ENCODE measurements around the gene UBAP2. TPM values are rescaled to one million over a fixed set of nuclear protein-coding genes. Genes with fewer than 3 reads are reported as not detected.

Gene UBAP2
- total RNA-seq = 10 to 100 TPM; 23.3 to 26.4 TPM
- long read RNA-seq, donor 1, full-length matches to known transcripts = 1 of 6 reads
- long read RNA-seq, donor 1, partial matches to known transcripts = 3 of 6 reads
- long read RNA-seq, donor 1, other reads (novel, unspliced or antisense) = 2 of 6 reads
- long read RNA-seq, donor 2, partial matches to known transcripts = 5 of 6 reads
- long read RNA-seq, donor 2, other reads (novel, unspliced or antisense) = 1 of 6 reads

- peak; percentile 99 for DNase-seq (ENCODE audit: low spot score)
- intact Hi-C loops (cut with DNase I) = no loop called here
These were observed at the start of gene UBAP2 for GRCh38 chr9:34048727-34049629. Gene UBAP2 (minus strand): TSS chr9:34048887. CDS start chr9:34017148, 31,739 bp downstream.

DNA sequence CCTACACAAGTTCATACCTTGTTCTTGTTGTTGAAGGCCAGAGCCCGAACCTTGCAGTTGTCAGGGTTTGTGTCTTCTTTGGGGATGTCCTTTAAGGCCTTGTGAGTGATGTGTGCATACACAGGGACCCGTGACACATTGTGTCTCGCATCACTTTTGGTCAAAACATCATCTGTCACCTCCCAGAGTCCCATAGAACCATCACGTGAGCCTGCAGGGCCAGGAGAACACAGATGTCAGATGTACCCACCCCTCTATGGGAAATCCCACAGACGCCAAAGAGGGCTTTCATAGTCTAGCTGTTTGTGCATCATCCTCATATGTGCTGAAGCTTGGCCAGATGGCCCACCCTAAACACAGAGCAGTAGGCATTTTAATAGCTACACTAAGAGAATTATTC lies 49.6 kb upstream of the UBAP2 start:
- DNase-seq (ENCODE audit: low spot score) = no peak
- intact Hi-C loops (cut with DNase I) = no loop called here

DNA sequence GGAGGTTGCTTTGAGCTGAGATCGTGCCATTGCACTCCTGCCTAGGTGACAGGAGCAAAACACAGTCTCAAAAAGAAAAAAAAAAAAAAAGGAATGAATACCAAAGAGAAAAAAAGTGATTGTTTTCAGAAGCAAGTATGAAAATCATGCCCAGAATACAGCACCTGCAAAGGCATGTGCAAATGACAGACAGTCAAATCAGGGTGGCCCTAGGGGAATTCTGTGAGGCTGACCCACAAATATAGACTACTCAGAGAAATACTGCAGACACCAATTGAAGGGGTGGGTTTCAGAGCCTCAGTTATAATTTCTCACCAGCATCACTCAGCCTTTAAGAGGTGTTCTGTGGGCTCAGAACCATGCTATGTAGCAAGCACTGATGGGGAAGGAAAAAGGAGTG lies 49.2 kb upstream of the UBAP2 start:
- intact Hi-C loops (cut with DNase I) = no loop called here
- DNase-seq (ENCODE audit: low spot score) = no peak

DNA sequence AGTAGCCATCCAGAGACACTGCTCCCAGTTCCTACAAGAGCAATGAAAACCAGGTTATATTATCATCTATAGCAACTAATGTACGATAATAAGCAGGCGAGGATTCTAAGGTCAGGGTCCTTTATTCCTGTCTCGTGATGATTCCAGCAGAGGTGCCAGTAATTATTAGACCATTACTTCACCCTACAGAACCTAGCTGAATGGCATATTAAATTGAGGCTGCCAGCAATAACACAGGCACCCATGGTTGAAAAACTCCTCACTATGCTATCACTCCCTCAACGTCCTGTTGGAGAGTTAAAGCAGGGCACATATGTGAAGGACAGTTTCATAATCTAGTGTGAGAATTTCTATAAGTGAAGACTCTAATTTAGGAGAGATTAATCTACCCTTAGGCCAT lies 48.1 kb upstream of the UBAP2 start:
- no peak for DNase-seq (ENCODE audit: low spot score)

GRCh38 chr9:34093578-34093977 lies 44.9 kb upstream of the UBAP2 start:
- intact Hi-C loops (cut with DNase I) = no loop called here
- DNase-seq (ENCODE audit: low spot score) = no peak

More for the DNA sequence above, 48.1 kb upstream of the UBAP2 start:
- intact Hi-C loops (cut with DNase I) = no loop called here

GRCh38 chr9:34089311-34089710 lies 40.6 kb upstream of the UBAP2 start:
- DNase-seq (ENCODE audit: low spot score) = no peak
- intact Hi-C loops (cut with DNase I) = no loop called here

GRCh38 chr9:34087370-34087769 lies 38.7 kb upstream of the UBAP2 start:
- DNase-seq (ENCODE audit: low spot score) = no peak
- intact Hi-C loops (cut with DNase I) = no loop called here

DNA sequence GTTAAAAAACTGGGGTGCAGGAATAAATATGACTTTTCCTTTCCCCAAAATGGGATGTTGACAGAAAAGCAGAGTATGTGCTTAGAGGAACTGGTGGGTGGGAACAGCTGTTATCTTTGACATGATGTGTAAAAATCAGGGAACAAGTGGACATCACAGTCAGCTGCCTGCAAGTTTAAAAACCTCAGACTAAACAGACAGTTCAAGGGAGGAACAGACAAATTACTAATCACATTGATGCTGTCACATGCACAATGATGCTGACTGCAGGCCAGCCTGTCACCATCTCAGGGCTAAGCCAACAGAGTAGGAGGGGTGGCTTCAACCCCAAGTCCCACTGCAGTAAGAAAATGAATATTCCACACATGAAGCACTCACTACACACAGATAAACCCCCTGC lies 38.2 kb upstream of the UBAP2 start:
- no peak for DNase-seq (ENCODE audit: low spot score)
- intact Hi-C loops (cut with DNase I) = no loop called here

DNA sequence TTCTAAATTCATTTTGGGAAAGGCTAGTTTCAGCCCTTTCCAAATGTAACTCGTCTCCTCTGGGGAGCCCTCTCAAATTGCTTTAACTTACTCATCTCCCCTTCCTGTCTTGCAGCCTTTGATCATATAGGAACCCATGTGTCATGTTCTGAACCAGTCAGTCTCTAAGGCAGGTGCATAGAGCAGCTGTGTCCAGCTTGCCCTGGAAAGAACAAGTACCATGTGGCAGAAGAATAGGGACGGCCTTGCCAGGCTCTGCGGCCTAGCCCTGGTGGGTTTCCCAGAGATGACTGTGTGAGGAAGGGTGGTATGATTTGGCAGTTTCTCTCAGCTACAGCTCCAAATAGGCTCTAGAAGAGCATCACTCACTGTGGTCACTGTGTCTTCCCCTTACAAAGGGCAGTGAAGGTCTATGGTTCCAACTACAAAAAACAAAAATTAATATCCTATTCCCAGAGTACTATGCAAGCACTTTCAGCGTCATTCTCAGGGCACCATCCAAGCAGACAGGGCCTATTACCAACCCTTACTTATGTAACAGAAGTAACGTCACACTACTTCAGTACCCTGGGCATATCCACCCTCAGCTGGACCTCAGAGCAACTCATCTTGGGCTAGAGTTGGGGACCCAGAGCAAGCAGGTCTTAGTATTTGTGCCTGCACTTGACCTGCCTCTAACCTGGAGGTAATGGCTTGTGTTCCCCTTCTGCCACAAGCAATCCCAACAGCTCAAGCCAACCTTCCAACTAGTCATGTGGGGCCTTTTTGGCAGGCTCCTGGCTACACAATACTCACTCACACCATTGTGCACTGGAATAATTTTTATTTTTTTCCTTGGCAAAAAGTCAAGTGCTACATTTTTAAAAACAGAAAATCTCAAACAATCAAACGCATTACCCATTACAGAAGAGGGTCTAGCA lies 37.2 kb upstream of the UBAP2 start:
- DNase-seq (ENCODE audit: low spot score) = no peak
- intact Hi-C loops (cut with DNase I) = no loop called here

DNA sequence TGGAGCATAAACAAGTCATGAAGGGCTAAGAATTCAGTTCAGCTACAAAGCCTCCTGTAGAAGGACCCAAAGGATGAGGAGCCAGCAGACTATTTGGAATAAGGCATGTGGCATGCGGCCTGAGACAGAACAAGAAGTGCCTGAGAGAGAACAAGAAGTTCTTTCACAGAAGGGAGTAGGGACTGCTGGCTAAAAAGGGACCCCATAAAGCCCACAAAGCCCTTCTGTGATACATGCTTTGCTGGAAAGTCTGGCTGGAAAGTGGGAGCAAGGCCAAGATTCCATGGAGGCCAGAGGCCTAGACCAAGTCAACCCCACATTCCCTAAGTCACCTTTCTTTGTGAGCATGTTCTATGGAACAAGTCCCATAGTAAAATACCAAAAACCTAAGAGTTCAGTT lies 35.9 kb upstream of the UBAP2 start:
- intact Hi-C loops (cut with DNase I) = no loop called here
- DNase-seq (ENCODE audit: low spot score) = no peak

GRCh38 chr9:34079181-34079580 lies 30.5 kb upstream of the UBAP2 start:
- intact Hi-C loops (cut with DNase I) = loop anchor here in 1 of 2 donors (10.0 kb wide), 1 partner anchor 154 kb away; no protein-coding TSS in a partner anchor
- DNase-seq (ENCODE audit: low spot score) = no peak

- intact Hi-C loops (cut with DNase I) = loop anchor here in 1 of 2 donors (10.0 kb wide), 1 partner anchor 148 kb away; no protein-coding TSS in a partner anchor
- peak; percentile 20 for DNase-seq (ENCODE audit: low spot score)
These were observed 24.3 kb upstream of the UBAP2 start for GRCh38 chr9:34072868-34073590.

DNA sequence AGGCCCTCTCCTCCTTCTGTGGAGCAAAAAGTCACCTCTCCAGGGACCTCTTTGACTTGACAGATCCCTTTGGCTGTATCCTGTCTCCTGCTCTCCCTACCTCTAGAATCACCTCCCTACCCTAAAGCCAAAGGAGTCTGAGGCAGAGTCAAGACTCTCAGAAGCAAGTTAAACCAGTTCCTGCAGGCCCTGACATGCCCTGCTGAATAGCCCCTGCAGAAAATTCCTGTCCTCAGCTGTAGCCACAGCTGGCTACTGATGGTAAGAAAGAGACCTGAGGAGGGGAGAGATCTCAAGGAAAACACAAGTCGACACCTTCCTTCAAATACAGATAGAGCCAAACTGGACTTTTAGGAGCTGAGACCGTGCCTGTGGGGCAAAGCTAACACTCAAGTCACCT lies 23.7 kb upstream of the UBAP2 start:
- intact Hi-C loops (cut with DNase I) = loop anchor here in 1 of 2 donors (10.0 kb wide), 1 partner anchor 148 kb away; no protein-coding TSS in a partner anchor
- DNase-seq (ENCODE audit: low spot score) = no peak

GRCh38 chr9:34070606-34071324 lies 22.1 kb upstream of the UBAP2 start:
- DNase-seq (ENCODE audit: low spot score) = no peak
- intact Hi-C loops (cut with DNase I) = loop anchor here in 1 of 2 donors (10.0 kb wide), 1 partner anchor 146 kb away; no protein-coding TSS in a partner anchor

DNA sequence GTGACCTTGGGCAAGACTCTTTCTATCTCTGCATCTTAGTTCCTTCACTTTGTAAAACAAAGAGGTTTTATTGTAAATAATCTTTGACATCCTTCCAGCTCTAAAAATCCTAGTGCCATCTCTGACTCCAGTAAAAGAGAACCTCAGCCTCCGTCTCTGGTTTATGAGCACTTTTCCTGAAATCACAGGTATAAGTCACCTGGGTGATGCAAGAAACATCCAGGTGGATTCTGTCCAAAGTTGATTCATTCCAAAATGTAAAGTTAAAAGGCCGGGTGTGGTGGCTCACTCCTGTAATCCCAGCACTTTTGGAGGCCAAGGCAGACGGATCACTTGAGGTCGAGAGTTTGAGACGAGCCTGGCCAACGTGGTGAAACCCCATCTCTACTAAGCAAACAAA lies 21.1 kb upstream of the UBAP2 start:
- intact Hi-C loops (cut with DNase I) = loop anchor here in 1 of 2 donors (10.0 kb wide), 1 partner anchor 145 kb away; no protein-coding TSS in a partner anchor
- peak; percentile 20 for DNase-seq (ENCODE audit: low spot score)

- DNase-seq (ENCODE audit: low spot score) = no peak
- intact Hi-C loops (cut with DNase I) = no loop called here
These were observed 16.9 kb upstream of the UBAP2 start for GRCh38 chr9:34065541-34065940.

DNA sequence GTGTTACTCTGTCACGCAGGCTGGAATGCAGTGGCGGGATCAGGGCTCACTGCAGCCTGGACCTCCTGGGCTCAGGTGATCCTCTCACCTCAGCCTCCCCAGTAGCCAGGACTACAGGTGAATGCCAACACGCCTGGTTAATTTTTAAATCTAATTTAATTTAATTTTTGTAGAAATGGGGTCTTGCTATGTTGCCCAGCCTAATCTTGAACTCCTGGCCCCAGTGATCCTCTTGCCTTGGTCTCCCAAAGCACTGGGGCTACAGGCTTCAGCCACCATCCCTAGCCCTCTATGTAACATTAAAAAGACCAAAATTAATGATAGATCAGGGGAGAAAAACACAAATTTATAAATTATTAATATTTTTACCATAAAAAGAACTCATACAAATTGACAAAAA lies 11.3 kb upstream of the UBAP2 start:
- intact Hi-C loops (cut with DNase I) = loop anchor here in 1 of 2 donors (2.0 kb wide), 1 partner anchor 147 kb away; no protein-coding TSS in a partner anchor
- peak; percentile 0 for DNase-seq (ENCODE audit: low spot score)

DNA sequence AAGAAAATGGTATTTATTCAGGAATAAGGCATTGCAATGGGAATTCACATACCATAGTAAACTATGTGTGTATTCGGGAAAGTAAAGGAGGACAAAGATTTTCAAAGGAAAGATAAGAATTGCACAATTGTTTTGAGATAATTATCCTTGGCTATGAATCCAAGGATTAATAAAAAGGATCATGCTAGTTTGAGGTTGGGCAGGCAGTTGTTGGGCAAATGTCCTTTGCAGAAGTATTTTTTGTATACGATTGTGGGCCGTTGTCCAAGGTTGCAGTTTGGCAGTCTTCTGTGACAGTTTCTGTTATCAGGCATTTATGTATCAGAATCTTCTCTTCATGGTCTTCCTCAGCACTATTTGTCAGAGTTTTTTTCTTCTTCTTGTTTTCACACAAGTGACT lies 10.6 kb upstream of the UBAP2 start:
- intact Hi-C loops (cut with DNase I) = no loop called here
- no peak for DNase-seq (ENCODE audit: low spot score)
